Peyer's patch (tissue), 4 donors: ENCODE data around the gene IDI1. TPM values are rescaled to one million over a fixed set of nuclear protein-coding genes. Genes with fewer than 3 reads are reported as not detected.

Source experiments
- DNase-seq, 3 donors: peaks; one replicate each; pipeline ENCODE4 v3.0.0-alpha.2; 2017 to 2019
- H3K27ac ChIP-seq, 4 donors: fragments of 200-600 bp; sonication (generic); one replicate each; pipeline ENCODE4 v1.5.1; 2016 to 2019
- H3K27me3 ChIP-seq, 2 donors: fragments of 200-600 bp; sonication (generic); one replicate each; pipeline ENCODE4 v1.5.1; 2019
- H3K36me3 ChIP-seq, 3 donors: fragments of 200-600 bp; sonication (generic); one replicate each; pipeline ENCODE4 v1.5.1; 2016 to 2019
- H3K4me1 ChIP-seq, 4 donors: fragments of 200-600 bp; sonication (generic); one replicate each; pipeline ENCODE4 v1.5.1; 2016 to 2019
- H3K4me3 ChIP-seq, 4 donors: fragments of 200-600 bp; sonication (generic); 1 replicate in 3 of 4; 2 replicates in 1 of 4; pipeline ENCODE4 v1.5.1; 2016 to 2019; ENCODE audit warnings: mild to moderate bottlenecking in 1 of 4
- H3K9me3 ChIP-seq, 4 donors: fragments of 200-600 bp; sonication (generic); one replicate each; pipeline ENCODE4 v1.5.1; 2016 to 2019; ENCODE audit warnings: mild to moderate bottlenecking in 1 of 4
- POLR2A ChIP-seq, 2 donors: fragments of 450-650 bp; IDR thresholded peaks; one replicate each; pipeline ENCODE4 v1.5.1; 2017; ENCODE audit warnings: antibody characterized with exemption in 2 of 2, mild to moderate bottlenecking in 2 of 2, moderate library complexity in 2 of 2
- total RNA-seq, 4 donors: library from RNA; depleted of rRNA; stranded (reverse); fragments of >200 nt; gene quantifications; one replicate each; pipeline ENCODE4 v1.1.0, GENCODE V29; 2016
- TF ChIP-seq, protein P1 (sequence below), 6 experiments: fragments of 450-650 bp in 4 of 6; fragments of 200-600 bp in 2 of 6; sonication (generic) in 1 of 6; IDR thresholded peaks; one replicate each; pipeline ENCODE4 v1.5.1; 2017 to 2019; ENCODE audit warnings: antibody characterized with exemption in 6 of 6, mild to moderate bottlenecking in 3 of 6, moderate library complexity in 1 of 6

The IDI1 gene
- total RNA-seq, 4 donors from 2014 or later, result 52.0 to 71.0 (median 60.5) TPM

DNA sequence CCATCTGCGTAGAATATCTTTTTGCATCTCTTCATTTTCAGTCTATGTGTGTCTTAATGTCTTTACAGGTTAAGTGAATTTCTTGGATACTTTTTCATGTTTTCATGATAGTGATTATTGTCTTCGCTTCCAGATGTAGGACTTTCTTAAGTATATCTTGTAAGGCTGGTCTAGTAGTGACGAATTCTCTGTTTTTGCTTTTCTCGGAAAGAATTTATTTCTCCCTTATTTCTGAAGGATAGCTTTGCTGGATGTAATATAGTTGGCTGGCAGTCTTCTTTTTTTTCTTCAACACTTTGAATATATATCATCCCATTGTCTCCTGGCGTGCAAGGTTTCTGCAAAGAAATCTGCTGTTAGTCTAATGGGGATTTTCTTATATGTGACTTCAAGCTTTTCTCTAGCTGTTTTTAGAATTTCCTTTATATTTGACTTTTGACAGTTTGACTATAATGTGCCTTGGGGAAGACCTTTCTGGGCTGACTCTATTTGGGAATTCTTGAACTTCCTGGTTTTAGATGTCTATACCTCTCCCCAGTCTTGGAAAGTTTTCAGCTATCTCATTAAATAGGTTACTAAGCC lies 46.4 kb downstream of the IDI1 start:
- Histone ChIP-seq H3K27ac (no peak overlapping the region), H3K36me3 (peaks cover 0 to 98% (median 5%) of the 10 kb centered on the region in 3 donors), H3K4me3 (no peak overlapping the region), H3K4me1 (no peaks in the 10 kb centered on the region), H3K27me3 (no peaks in the 10 kb centered on the region), H3K9me3 (peaks cover 0 to 9% (median 0%) of the 10 kb centered on the region in 4 donors)
- TF ChIP-seq, protein P1, sequence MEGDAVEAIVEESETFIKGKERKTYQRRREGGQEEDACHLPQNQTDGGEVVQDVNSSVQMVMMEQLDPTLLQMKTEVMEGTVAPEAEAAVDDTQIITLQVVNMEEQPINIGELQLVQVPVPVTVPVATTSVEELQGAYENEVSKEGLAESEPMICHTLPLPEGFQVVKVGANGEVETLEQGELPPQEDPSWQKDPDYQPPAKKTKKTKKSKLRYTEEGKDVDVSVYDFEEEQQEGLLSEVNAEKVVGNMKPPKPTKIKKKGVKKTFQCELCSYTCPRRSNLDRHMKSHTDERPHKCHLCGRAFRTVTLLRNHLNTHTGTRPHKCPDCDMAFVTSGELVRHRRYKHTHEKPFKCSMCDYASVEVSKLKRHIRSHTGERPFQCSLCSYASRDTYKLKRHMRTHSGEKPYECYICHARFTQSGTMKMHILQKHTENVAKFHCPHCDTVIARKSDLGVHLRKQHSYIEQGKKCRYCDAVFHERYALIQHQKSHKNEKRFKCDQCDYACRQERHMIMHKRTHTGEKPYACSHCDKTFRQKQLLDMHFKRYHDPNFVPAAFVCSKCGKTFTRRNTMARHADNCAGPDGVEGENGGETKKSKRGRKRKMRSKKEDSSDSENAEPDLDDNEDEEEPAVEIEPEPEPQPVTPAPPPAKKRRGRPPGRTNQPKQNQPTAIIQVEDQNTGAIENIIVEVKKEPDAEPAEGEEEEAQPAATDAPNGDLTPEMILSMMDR (IDR thresholded peaks at IDR 0.05), result no peak
- TF ChIP-seq POLR2A (IDR thresholded peaks at IDR 0.05), result no peak
- DNase-seq, result no peak

DNA sequence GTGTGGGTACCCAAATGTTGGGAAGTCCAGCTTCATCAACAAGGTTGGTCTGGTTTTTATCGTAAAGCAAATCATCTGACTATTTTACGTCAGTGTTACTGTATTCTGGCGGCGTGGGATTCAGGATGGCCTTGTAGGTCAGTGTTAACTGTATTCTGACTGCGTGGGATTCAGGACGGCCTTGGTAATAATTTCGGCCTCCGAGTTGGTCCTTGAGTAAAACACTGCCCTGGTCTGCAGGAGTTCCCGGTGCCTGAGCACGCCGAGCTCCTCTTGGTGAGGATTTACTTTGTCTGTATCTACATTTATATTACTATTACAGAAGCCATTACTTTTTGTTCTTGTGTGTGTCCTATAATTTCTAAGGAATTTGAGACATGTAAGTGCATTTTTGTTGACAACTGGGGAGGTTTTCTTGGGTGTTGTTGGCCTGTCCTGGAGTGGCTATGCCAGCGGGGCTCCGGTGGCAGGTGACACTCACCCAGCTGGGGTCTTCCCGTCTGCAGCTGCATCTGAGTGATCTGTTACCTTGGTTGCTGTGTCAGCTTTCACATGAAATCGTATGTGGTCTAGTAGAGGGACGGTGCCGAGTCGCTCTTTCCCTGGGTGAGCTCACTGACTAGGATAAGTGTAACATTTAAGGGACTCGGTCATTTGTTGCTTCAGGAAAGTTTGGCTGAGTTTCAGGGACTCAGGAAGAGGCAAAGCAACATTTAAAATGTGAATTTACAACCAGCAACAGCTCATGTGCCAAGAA lies 51.5 kb downstream of the IDI1 start:
- TF ChIP-seq, protein P1 (IDR thresholded peaks at IDR 0.05), result no peak
- no peak for TF ChIP-seq POLR2A (IDR thresholded peaks at IDR 0.05)
- Histone ChIP-seq H3K27ac (no peak overlapping the region), H3K4me3 (no peak overlapping the region), H3K36me3 (peaks cover 0 to 95% (median 0%) of the 10 kb centered on the region in 3 donors), H3K4me1 (no peaks in the 10 kb centered on the region), H3K27me3 (no peaks in the 10 kb centered on the region), H3K9me3 (peaks cover 0 to 5% (median 0%) of the 10 kb centered on the region in 4 donors)
- DNase-seq, result no peak

DNA sequence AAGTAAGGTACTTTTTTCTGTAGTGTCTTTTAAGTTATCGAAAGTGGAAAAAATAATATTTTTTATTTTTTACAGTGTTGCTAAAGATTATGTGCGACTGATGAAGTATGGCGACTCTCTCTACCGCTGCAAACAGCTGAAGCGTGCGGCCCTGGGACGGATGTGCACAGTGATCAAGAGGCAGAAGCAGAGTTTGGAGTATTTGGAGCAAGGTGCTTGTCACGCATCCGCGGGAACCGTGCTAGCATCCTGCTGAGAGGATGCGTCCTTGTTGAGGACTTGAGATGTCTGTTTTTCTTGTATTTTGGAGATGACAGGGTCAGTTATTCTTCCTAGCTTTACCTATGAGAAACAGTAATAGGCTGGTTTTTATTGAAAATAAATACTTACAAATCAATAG lies 52.9 kb downstream of the IDI1 start:
- DNase-seq, result no peak
- H3K9me3 ChIP-seq, result no peaks in the 10 kb centered on the region
- H3K4me3 ChIP-seq, result no peak overlapping the region
- no peaks in the 10 kb centered on the region for H3K4me1 ChIP-seq
- H3K27ac ChIP-seq, result no peak overlapping the region
- TF ChIP-seq POLR2A (IDR thresholded peaks at IDR 0.05), result no peak
- TF ChIP-seq, protein P1 (IDR thresholded peaks at IDR 0.05), result no peak
- H3K36me3 ChIP-seq, result peaks cover 0 to 81% (median 0%) of the 10 kb centered on the region in 3 donors
- H3K27me3 ChIP-seq, result no peaks in the 10 kb centered on the region

DNA sequence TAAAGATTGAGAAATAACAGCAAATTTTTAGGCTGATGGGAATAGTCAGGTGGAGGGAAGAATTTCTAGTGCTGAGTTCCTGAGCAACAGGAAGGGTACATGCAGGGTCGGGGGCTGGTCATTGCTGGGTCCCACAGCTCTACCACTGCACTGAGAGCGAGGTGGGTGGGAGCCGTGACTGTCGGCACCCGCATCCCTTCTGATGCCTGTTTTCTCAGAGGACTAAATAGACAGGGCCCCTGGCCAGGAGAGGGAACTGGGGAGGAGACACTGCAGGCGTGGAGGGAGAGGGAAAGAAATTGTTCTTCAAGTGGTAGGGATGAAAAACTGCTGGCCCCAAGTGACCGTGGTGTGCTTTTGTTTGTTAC lies 53.4 kb downstream of the IDI1 start:
- Histone ChIP-seq H3K4me3 (no peak overlapping the region), H3K4me1 (no peaks in the 10 kb centered on the region), H3K36me3 (peaks cover 0 to 76% (median 0%) of the 10 kb centered on the region in 3 donors), H3K27me3 (no peaks in the 10 kb centered on the region), H3K27ac (no peak overlapping the region), H3K9me3 (no peaks in the 10 kb centered on the region)
- no peak for DNase-seq
- TF ChIP-seq POLR2A (IDR thresholded peaks at IDR 0.05), result no peak
- TF ChIP-seq, protein P1 (IDR thresholded peaks at IDR 0.05), result no peak

DNA sequence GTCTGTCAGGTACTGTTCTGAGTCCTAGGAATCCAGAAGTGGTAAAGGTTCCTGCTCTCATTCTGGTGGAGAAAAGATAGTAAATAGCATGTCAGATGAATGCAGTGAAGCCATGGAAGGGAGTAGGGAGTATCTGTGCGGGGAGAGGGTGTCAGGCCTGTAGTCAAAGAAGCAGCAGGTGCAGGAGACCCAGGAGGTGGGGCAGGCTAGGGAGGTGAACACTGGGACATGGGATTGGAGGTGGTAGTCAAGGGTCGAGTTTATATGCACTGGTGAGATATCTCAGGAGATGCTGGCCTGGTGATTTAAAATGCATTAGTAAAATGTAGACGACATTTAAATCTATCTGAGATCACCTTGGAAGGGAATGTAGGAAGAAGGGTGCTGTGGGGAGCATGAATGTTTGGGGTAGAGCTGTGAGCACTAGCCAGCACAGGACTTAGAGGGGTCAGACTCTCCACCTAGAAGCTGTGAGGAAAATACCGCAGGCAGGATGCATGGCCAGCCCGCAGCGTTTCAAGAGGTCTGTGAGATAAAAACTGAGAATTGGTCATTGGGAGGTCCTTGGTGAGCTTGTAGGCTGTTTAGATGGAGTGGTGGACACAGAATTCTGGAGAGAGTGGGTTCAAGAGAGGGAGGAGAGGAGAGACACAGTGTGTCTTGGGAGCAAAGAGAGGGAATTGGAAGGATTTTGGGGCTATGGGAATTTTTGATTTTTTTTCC lies 53.9 kb downstream of the IDI1 start:
- no peaks in the 10 kb centered on the region for H3K27me3 ChIP-seq
- DNase-seq, result no peak
- H3K9me3 ChIP-seq, result no peaks in the 10 kb centered on the region
- peaks cover 0 to 5% (median 0%) of the 10 kb centered on the region in 4 donors for H3K4me1 ChIP-seq
- peaks cover 0 to 73% (median 0%) of the 10 kb centered on the region in 3 donors for H3K36me3 ChIP-seq
- TF ChIP-seq, protein P1 (IDR thresholded peaks at IDR 0.05), result no peak
- no peak for TF ChIP-seq POLR2A (IDR thresholded peaks at IDR 0.05)
- H3K27ac ChIP-seq, result no peak overlapping the region
- no peak overlapping the region for H3K4me3 ChIP-seq
